Natural killer cell (primary cell): ENCODE data around the gene TPP1. TPM values are rescaled to one million over a fixed set of nuclear protein-coding genes. Genes with fewer than 3 reads are reported as not detected.

ENCODE experiments used
- ATAC-seq, 3 donors: fragments of 150-1000 bp in 2 of 3; fragments of 200-7000 bp in 1 of 3; cut with Tn5 transposase; 1 replicate in 1 of 3; 2 replicates in 2 of 3; pipeline ENCODE4 v1.10.0; 2021; ENCODE audit warnings: mild to moderate bottlenecking in 2 of 3, moderate library complexity in 2 of 3
- DNase-seq, 2 donors: peaks; one replicate each; pipeline versions ENCODE4 v3.0.0 to v3.0.0-alpha.2; 2013 to 2021; ENCODE audit warnings: mixed read lengths in 1 of 2
- H3K27ac ChIP-seq: one replicate; pipeline ENCODE4 v1.5.1; 2013; ENCODE audit warnings: mild to moderate bottlenecking, low read length
- H3K27me3 ChIP-seq: one replicate; pipeline ENCODE4 v1.6.1; 2013; ENCODE audit warnings: low read length; ENCODE audit not compliant: control insufficient read depth, insufficient read depth
- H3K36me3 ChIP-seq: one replicate; pipeline ENCODE4 v1.6.1; 2013; ENCODE audit warnings: low read length; ENCODE audit not compliant: control insufficient read depth, insufficient read depth
- H3K4me1 ChIP-seq: one replicate; pipeline ENCODE4 v1.6.1; 2013; ENCODE audit warnings: low read length; ENCODE audit not compliant: control insufficient read depth, insufficient read depth
- H3K4me3 ChIP-seq: one replicate; pipeline ENCODE4 v1.5.1; 2013; ENCODE audit warnings: low read length
- H3K9me3 ChIP-seq: one replicate; pipeline ENCODE4 v1.6.1; 2013; ENCODE audit warnings: low read length; ENCODE audit not compliant: control insufficient read depth, insufficient read depth
- H3K27ac Mint-ChIP-seq, 2 donors: one replicate each; pipeline ENCODE4 v1.8.0; 2022; ENCODE audit warnings: mild to moderate bottlenecking in 2 of 2, mixed read lengths in 2 of 2, moderate library complexity in 1 of 2
- H3K27me3 Mint-ChIP-seq, 2 donors: one replicate each; pipeline ENCODE4 v1.8.0; 2022; ENCODE audit warnings: low read depth in 2 of 2, mixed read lengths in 2 of 2
- H3K36me3 Mint-ChIP-seq: one replicate; pipeline ENCODE4 v1.8.0; 2022; ENCODE audit warnings: mixed read lengths
- H3K4me1 Mint-ChIP-seq, 2 donors: one replicate each; pipeline ENCODE4 v1.8.0; 2022; ENCODE audit warnings: mixed read lengths in 2 of 2
- H3K4me3 Mint-ChIP-seq: one replicate; pipeline ENCODE4 v1.8.0; 2022; ENCODE audit warnings: mild to moderate bottlenecking, moderate library complexity, mixed read lengths
- H3K9me3 Mint-ChIP-seq, 2 donors: one replicate each; pipeline ENCODE4 v1.8.0; 2022; ENCODE audit warnings: mixed read lengths in 2 of 2
- CTCF ChIP-seq: fragments of 200-600 bp; IDR thresholded peaks from one replicate; pipeline ENCODE4 v1.8.0; 2022; ENCODE audit warnings: antibody characterized with exemption
- WGBS: methylation state at CpG from one replicate; pipeline ENCODE4 v1.1.7; 2013; ENCODE audit warnings: missing lambda C conversion rate; ENCODE audit not compliant: insufficient coverage; 5-methylcytosine and 5-hydroxymethylcytosine counted together
- intact Hi-C: fragments of 100-400 bp; cut with micrococcal nuclease; formaldehyde crosslinking; loops from one replicate; pipeline ENCODE4 v1.14.2; 2022
- total RNA-seq, 4 donors: library from RNA; stranded (reverse); fragments of 120-200 nt in 1 of 4; gene quantifications; one replicate each; pipeline versions ENCODE4 v1.2.3 to v1.2.4, GENCODE V29; 2013 to 2022

TPP1 gene
- total RNA-seq, 3 donors from 2014 or later (not counting 1 experiment from before 2014, with no cell fraction given): 123 to 135 (median 131) TPM

GRCh38 chr11:6646918-6647679, 27.9 kb upstream of the TPP1 start:
- intact Hi-C loops: no loop called here
- Mint-ChIP-seq H3K27me3 (no peaks in the 10 kb centered on the region), H3K36me3 (no peaks in the 10 kb centered on the region), H3K9me3 (no peaks in the 10 kb centered on the region), H3K4me1 (no peaks in the 10 kb centered on the region), H3K27ac (no peak overlapping the region), H3K4me3 (no peak overlapping the region)
- DNase-seq: peak in 1 of 2 donors; percentile 57
- no peaks in the 10 kb centered on the region for H3K27me3 ChIP-seq
- no peaks in the 10 kb centered on the region for H3K9me3 ChIP-seq
- TF ChIP-seq CTCF: no peak
- ATAC-seq: peak in 2 of 3 donors; percentile 43 to 53
- no peak overlapping the region for H3K4me3 ChIP-seq
- H3K27ac ChIP-seq: peak overlapping the region; percentile 62
- H3K4me1 ChIP-seq: peaks cover 33% of the 10 kb centered on the region
- 34% methylated on average over 9 of the region's 9 CpGs for WGBS
- H3K36me3 ChIP-seq: no peaks in the 10 kb centered on the region

- H3K4me3 Mint-ChIP-seq: no peak overlapping the region
- no peaks in the 10 kb centered on the region for H3K36me3 ChIP-seq
- H3K9me3 Mint-ChIP-seq: no peaks in the 10 kb centered on the region
- WGBS: 62% methylated on average over 2 of the region's 3 CpGs
- H3K9me3 ChIP-seq: no peaks in the 10 kb centered on the region
- no peak for DNase-seq
- no peak overlapping the region for H3K27ac Mint-ChIP-seq
- H3K4me3 ChIP-seq: no peak overlapping the region
- peak in 2 of 3 donors; percentile 11 to 21 for ATAC-seq
- no peaks in the 10 kb centered on the region for H3K4me1 Mint-ChIP-seq
- no peaks in the 10 kb centered on the region for H3K36me3 Mint-ChIP-seq
- TF ChIP-seq CTCF: no peak
- peak overlapping the region; percentile 62 for H3K27ac ChIP-seq
- no peaks in the 10 kb centered on the region for H3K27me3 Mint-ChIP-seq
- no peaks in the 10 kb centered on the region for H3K27me3 ChIP-seq
- intact Hi-C loops: no loop called here
- H3K4me1 ChIP-seq: peaks cover 33% of the 10 kb centered on the region
These were observed 27.3 kb upstream of the TPP1 start for GRCh38 chr11:6646576-6646917.

- H3K4me3 ChIP-seq: no peak overlapping the region
- Mint-ChIP-seq H3K36me3 (no peaks in the 10 kb centered on the region), H3K27ac (no peak overlapping the region), H3K4me1 (no peaks in the 10 kb centered on the region), H3K4me3 (no peak overlapping the region), H3K27me3 (no peaks in the 10 kb centered on the region), H3K9me3 (no peaks in the 10 kb centered on the region)
- intact Hi-C loops: no loop called here
- no peaks in the 10 kb centered on the region for H3K9me3 ChIP-seq
- ATAC-seq (peak; percentile 45 to 76 (median 71)), DNase-seq (no peak)
- TF ChIP-seq CTCF: no peak
- H3K27me3 ChIP-seq: no peaks in the 10 kb centered on the region
- no peaks in the 10 kb centered on the region for H3K36me3 ChIP-seq
- peaks cover 33% of the 10 kb centered on the region for H3K4me1 ChIP-seq
- H3K27ac ChIP-seq: peak overlapping the region; percentile 62
- WGBS: 44% methylated on average over 12 of the region's 12 CpGs
These were observed 26.8 kb upstream of the TPP1 start for GRCh38 chr11:6646071-6646470.

- no peak overlapping the region for H3K27ac Mint-ChIP-seq
- Histone ChIP-seq H3K36me3 (no peaks in the 10 kb centered on the region), H3K27me3 (no peaks in the 10 kb centered on the region), H3K27ac (no peak overlapping the region), H3K9me3 (no peaks in the 10 kb centered on the region), H3K4me1 (peaks cover 33% of the 10 kb centered on the region), H3K4me3 (no peak overlapping the region)
- WGBS: 72% methylated on average over 7 of the region's 7 CpGs
- H3K27me3 Mint-ChIP-seq: no peaks in the 10 kb centered on the region
- H3K36me3 Mint-ChIP-seq: no peaks in the 10 kb centered on the region
- ATAC-seq (no peak), DNase-seq (no peak)
- no peaks in the 10 kb centered on the region for H3K9me3 Mint-ChIP-seq
- no peaks in the 10 kb centered on the region for H3K4me1 Mint-ChIP-seq
- no peak overlapping the region for H3K4me3 Mint-ChIP-seq
- intact Hi-C loops: no loop called here
- TF ChIP-seq CTCF: no peak
These were observed 23.7 kb upstream of the TPP1 start for GRCh38 chr11:6642957-6643356.
